GM23338 (cell line): ENCODE results near the gene PDE7B. TPM values are rescaled to one million over a fixed set of nuclear protein-coding genes. Genes with fewer than 3 reads are reported as not detected.

ENCODE experiments used
- EZH2 ChIP-seq: fragments of 200-600 bp; sonication (generic); IDR thresholded peaks from one replicate; pipeline ENCODE4 v1.8.0; 2017; ENCODE audit warnings: antibody characterized with exemption, mild to moderate bottlenecking, low read depth; ENCODE audit not compliant: unreplicated experiment
- EZH2phosphoT487 ChIP-seq: fragments of 200-600 bp; sonication (generic); IDR thresholded peaks from one replicate; pipeline ENCODE4 v1.8.1; 2018; ENCODE audit warnings: antibody characterized with exemption; ENCODE audit not compliant: unreplicated experiment
- NANOG ChIP-seq: IDR thresholded peaks from 2 replicates; pipeline ENCODE4 v1.6.1; 2016; ENCODE audit warnings: antibody characterized with exemption, borderline replicate concordance
- POLR2AphosphoS5 ChIP-seq: IDR thresholded peaks from 2 replicates; pipeline ENCODE4 v1.6.1; 2016; ENCODE audit warnings: antibody characterized with exemption, low read depth
- REST ChIP-seq: IDR thresholded peaks from one replicate; pipeline ENCODE4 v1.6.1; 2018; ENCODE audit warnings: antibody characterized with exemption; ENCODE audit not compliant: unreplicated experiment
- ZNF114 ChIP-seq: fragments of 250-450 bp; sonication (Bioruptor Pico); IDR thresholded peaks from 2 replicates; pipeline ENCODE4 v1.5.0; 2020; ENCODE audit warnings: mild to moderate bottlenecking, moderate library complexity
- ZNF331 ChIP-seq: fragments of 250-450 bp; sonication (Bioruptor Pico); IDR thresholded peaks from 2 replicates; pipeline ENCODE4 v1.5.0; 2020; ENCODE audit warnings: low read depth, mild to moderate bottlenecking, moderate library complexity
- ZNF462 ChIP-seq: fragments of 250-450 bp; sonication (Bioruptor Pico); IDR thresholded peaks from 2 replicates; pipeline ENCODE4 v1.5.0; 2020; ENCODE audit warnings: mild to moderate bottlenecking, moderate library complexity
- polyA plus RNA-seq: library from polyadenylated mRNA; unstranded; fragments of >200 nt; fragmentation: Nextera tagmentation; extraction: Ambion mirVana; gene quantifications from 2 replicates; pipeline ENCODE4 v1.2.1, GENCODE V29; 2016
- total RNA-seq: library from RNA; depleted of rRNA; stranded (reverse); fragments of >200 nt; shearing (Covaris generic); gene quantifications from 2 replicates; pipeline ENCODE4 v1.2.3, GENCODE V29; 2014

The PDE7B gene
- total and polyA plus RNA-seq, 2 experiments from 2014 or later: 0.07 TPM; not detected in 1

- TF ChIP-seq ZNF462 (no peak), NANOG (no peak), REST (no peak), EZH2 (no peak), POLR2AphosphoS5 (no peak), ZNF331 (no peak), ZNF114 (CRISPR knock-in tag) (no peak), EZH2phosphoT487 (no peak)
Observed at GRCh38 chr6:136036601-136037000, 185.1 kb downstream of the PDE7B start (continued).
